DOHH2 (cell line): ENCODE results near the gene PRKCE.

Source experiments
- H3F3A ChIP-seq: fragments of 200-600 bp; sonication (generic), shearing (Covaris generic); 2 replicates; pipeline ENCODE4 v1.6.0; 2016; ENCODE audit warnings: antibody characterized with exemption, mild to moderate bottlenecking; ENCODE audit not compliant: control insufficient read depth, insufficient read depth
- H3K27ac ChIP-seq: fragments of 200-600 bp; sonication (generic); 2 replicates; pipeline ENCODE4 v1.5.1; 2014; ENCODE audit warnings: low read depth, mild to moderate bottlenecking, low read length, moderate library complexity
- H3K27me3 ChIP-seq: fragments of 200-600 bp; sonication (generic); 2 replicates; pipeline ENCODE4 v1.6.1; 2014; ENCODE audit warnings: mild to moderate bottlenecking, low read length, mixed read lengths; ENCODE audit not compliant: control insufficient read depth
- H3K36me3 ChIP-seq: fragments of 200-600 bp; sonication (generic); 2 replicates; pipeline ENCODE4 v1.6.1; 2014; ENCODE audit warnings: mild to moderate bottlenecking, low read length, moderate library complexity, mixed read lengths; ENCODE audit not compliant: control insufficient read depth
- H3K4me1 ChIP-seq: fragments of 200-600 bp; sonication (generic); 2 replicates; pipeline ENCODE4 v1.6.1; 2014; ENCODE audit warnings: mild to moderate bottlenecking, low read length, mixed read lengths; ENCODE audit not compliant: control insufficient read depth
- H3K4me2 ChIP-seq: fragments of 200-600 bp; sonication (generic); 2 replicates; pipeline ENCODE4 v1.6.0; 2014; ENCODE audit warnings: mild to moderate bottlenecking, low read length, moderate library complexity
- H3K4me3 ChIP-seq: fragments of 200-600 bp; sonication (generic); 2 replicates; pipeline ENCODE4 v1.5.1; 2014; ENCODE audit warnings: mild to moderate bottlenecking, low read length, mixed read lengths
- H3K79me2 ChIP-seq: fragments of 200-600 bp; sonication (generic); 2 replicates; pipeline ENCODE4 v1.6.1; 2014; ENCODE audit warnings: mild to moderate bottlenecking, low read length, mixed read lengths; ENCODE audit not compliant: control insufficient read depth
- H3K9me2 ChIP-seq: fragments of 200-600 bp; sonication (generic); replicated peaks from 2 replicates; pipeline ENCODE4 v1.6.1; 2014; ENCODE audit warnings: mild to moderate bottlenecking, low read length, mixed read lengths; ENCODE audit not compliant: control insufficient read depth
- H3K9me3 ChIP-seq: fragments of 200-600 bp; sonication (generic); 2 replicates; pipeline ENCODE4 v1.6.1; 2014; ENCODE audit warnings: antibody characterized with exemption, low read length, mixed read lengths; ENCODE audit not compliant: control insufficient read depth, insufficient read depth
- H4K20me1 ChIP-seq: fragments of 200-600 bp; sonication (generic); 2 replicates; pipeline ENCODE4 v1.6.0; 2014; ENCODE audit warnings: low read depth, mild to moderate bottlenecking, antibody characterized with exemption, low read length, moderate library complexity; ENCODE audit not compliant: control insufficient read depth, insufficient read depth
- CTCF ChIP-seq: fragments of 200-600 bp; sonication (generic); IDR thresholded peaks from one replicate; pipeline ENCODE4 v1.5.1; 2014; ENCODE audit warnings: antibody characterized with exemption, mild to moderate bottlenecking, low read depth, low read length; ENCODE audit not compliant: poor library complexity, severe bottlenecking
- EZH2phosphoT487 ChIP-seq: fragments of 200-600 bp; sonication (generic); IDR thresholded peaks from 2 replicates; pipeline ENCODE4 v1.6.1; 2017; ENCODE audit warnings: borderline replicate concordance, mild to moderate bottlenecking, antibody characterized with exemption, low read length, moderate library complexity, mixed read lengths

The PRKCE gene

GRCh38 chr2:45629971-45630370, 21.5 kb upstream of the PRKCE start:
- TF ChIP-seq CTCF (no peak), EZH2phosphoT487 (no peak)
- Histone ChIP-seq H4K20me1 (no peaks in the 10 kb centered on the region), H3K36me3 (no peaks in the 10 kb centered on the region), H3K27ac (no peak overlapping the region), H3K9me3 (no peaks in the 10 kb centered on the region), H3F3A (no peaks in the 10 kb centered on the region), H3K9me2 (no peaks in the 10 kb centered on the region), H3K4me1 (no peaks in the 10 kb centered on the region), H3K4me2 (no peak overlapping the region), H3K27me3 (peaks cover 59% of the 10 kb centered on the region), H3K4me3 (no peak overlapping the region), H3K79me2 (no peaks in the 10 kb centered on the region)

GRCh38 chr2:45631319-45631718, 20.2 kb upstream of the PRKCE start:
- TF ChIP-seq EZH2phosphoT487, result no peak
- no peak for TF ChIP-seq CTCF
- Histone ChIP-seq H3K4me3 (no peak overlapping the region), H3K9me3 (no peaks in the 10 kb centered on the region), H3K4me1 (no peaks in the 10 kb centered on the region), H3F3A (no peaks in the 10 kb centered on the region), H3K9me2 (no peaks in the 10 kb centered on the region), H3K79me2 (no peaks in the 10 kb centered on the region), H3K27ac (no peak overlapping the region), H3K36me3 (no peaks in the 10 kb centered on the region), H3K4me2 (no peak overlapping the region), H3K27me3 (peaks cover 56% of the 10 kb centered on the region), H4K20me1 (no peaks in the 10 kb centered on the region)

GRCh38 chr2:45631955-45632354, 19.5 kb upstream of the PRKCE start:
- Histone ChIP-seq H3K4me1 (no peaks in the 10 kb centered on the region), H3K79me2 (no peaks in the 10 kb centered on the region), H3K4me3 (no peak overlapping the region), H3F3A (no peaks in the 10 kb centered on the region), H4K20me1 (no peaks in the 10 kb centered on the region), H3K27me3 (peaks cover 51% of the 10 kb centered on the region), H3K4me2 (no peak overlapping the region), H3K9me2 (no peaks in the 10 kb centered on the region), H3K9me3 (no peaks in the 10 kb centered on the region), H3K36me3 (no peaks in the 10 kb centered on the region), H3K27ac (no peak overlapping the region)
- TF ChIP-seq EZH2phosphoT487 (no peak), CTCF (no peak)

GRCh38 chr2:45634223-45634622, 17.3 kb upstream of the PRKCE start:
- no peak for TF ChIP-seq CTCF
- no peak for TF ChIP-seq EZH2phosphoT487
- no peaks in the 10 kb centered on the region for H3K9me3 ChIP-seq
- H3K9me2 ChIP-seq, result no peaks in the 10 kb centered on the region
- no peak overlapping the region for H3K27ac ChIP-seq
- peaks cover 55% of the 10 kb centered on the region for H3K27me3 ChIP-seq
- no peak overlapping the region for H3K4me2 ChIP-seq
- H3F3A ChIP-seq, result no peaks in the 10 kb centered on the region
- H3K79me2 ChIP-seq, result no peaks in the 10 kb centered on the region
- H3K36me3 ChIP-seq, result no peaks in the 10 kb centered on the region
- no peaks in the 10 kb centered on the region for H3K4me1 ChIP-seq
- no peak overlapping the region for H3K4me3 ChIP-seq
- H4K20me1 ChIP-seq, result no peaks in the 10 kb centered on the region
